Stimulated activated naive CD8-positive, alpha-beta T cell treated with anti-CD3 and anti-CD28 coated beads, Interleukin-15, amount 100 ng/mL, for 72 hours (primary cell): ENCODE results near the gene PPP2R2D.
"Not testable (repeated sequence)": the region's sequence is repeated elsewhere in the genome, so short reads cannot be mapped to it uniquely, and the experiment has no call there.

Experiments
- ATAC-seq: fragments of 150-1000 bp; cut with Tn5 transposase; 2 replicates; pipeline ENCODE4 v1.10.0; 2021; ENCODE audit warnings: mild to moderate bottlenecking, moderate library complexity
- DNase-seq, 2 donors: peaks; one replicate each; pipeline ENCODE4 v3.0.0; 2021 to 2022
- H3K27ac Mint-ChIP-seq, 2 donors: one replicate each; pipeline ENCODE4 v1.8.0; 2022; ENCODE audit warnings: mild to moderate bottlenecking in 2 of 2, mixed read lengths in 2 of 2, moderate library complexity in 2 of 2
- H3K27me3 Mint-ChIP-seq: one replicate; pipeline ENCODE4 v1.8.0; 2022; ENCODE audit warnings: mixed read lengths
- H3K4me1 Mint-ChIP-seq: one replicate; pipeline ENCODE4 v1.8.0; 2022; ENCODE audit warnings: mild to moderate bottlenecking, mixed read lengths
- H3K4me3 Mint-ChIP-seq, 2 donors: one replicate each; pipeline ENCODE4 v1.8.0; 2022; ENCODE audit warnings: mild to moderate bottlenecking in 2 of 2, mixed read lengths in 2 of 2, moderate library complexity in 1 of 2
- H3K9me3 Mint-ChIP-seq, 2 donors: one replicate each; pipeline ENCODE4 v1.8.0; 2022; ENCODE audit warnings: mixed read lengths in 2 of 2

Gene PPP2R2D

DNA sequence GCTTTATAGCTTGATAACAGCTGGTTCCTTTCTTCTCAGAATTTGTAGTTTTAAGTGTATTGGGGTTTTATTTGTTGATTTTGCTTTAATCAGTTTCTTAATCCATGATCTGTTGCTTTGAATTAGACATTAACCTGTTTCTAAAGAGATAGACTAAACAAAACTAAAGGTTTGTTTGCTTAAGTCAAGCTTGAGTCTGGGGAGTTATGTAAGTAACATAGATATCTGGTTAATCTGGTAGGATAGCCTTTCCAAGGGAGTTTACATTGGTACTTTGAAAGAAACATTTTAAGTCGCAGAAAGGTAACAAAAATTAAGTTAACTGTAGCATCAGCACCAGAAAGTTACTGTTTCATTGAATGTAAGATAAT, 5.4 kb downstream of the PPP2R2D start:
- H3K4me1 Mint-ChIP-seq: peaks cover 76% of the 10 kb centered on the region
- peak overlapping the region in 1 of 2 donors; percentile 84 for H3K27ac Mint-ChIP-seq
- ATAC-seq: no peak
- H3K9me3 Mint-ChIP-seq: no peaks in the 10 kb centered on the region
- H3K27me3 Mint-ChIP-seq: no peaks in the 10 kb centered on the region
- DNase-seq: no peak
- H3K4me3 Mint-ChIP-seq: peak overlapping the region; percentile 31 to 33

DNA sequence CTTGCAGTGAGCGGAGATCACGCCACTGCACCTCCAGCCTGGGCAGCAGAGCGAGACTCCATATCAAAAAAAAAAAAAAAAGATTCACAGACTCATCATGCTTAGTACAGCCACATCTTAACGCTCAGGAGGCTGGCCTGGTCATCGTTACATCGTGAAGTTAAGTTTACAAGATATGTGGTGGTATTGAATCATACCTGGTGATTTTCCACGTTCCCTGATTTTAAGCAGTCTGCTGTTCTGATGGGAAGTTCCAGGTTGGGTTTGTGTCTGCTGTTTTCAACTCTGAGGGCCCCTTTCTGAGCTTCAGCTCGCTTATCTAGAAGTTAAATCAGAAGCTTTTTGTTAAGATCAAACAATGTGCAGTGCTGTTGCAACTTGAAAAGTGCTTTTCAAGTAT, 6.9 kb downstream of the PPP2R2D start:
- Mint-ChIP-seq H3K27ac (peak overlapping the region; percentile 7 to 62), H3K27me3 (no peaks in the 10 kb centered on the region), H3K4me1 (peaks cover 78% of the 10 kb centered on the region), H3K4me3 (peak overlapping the region; percentile 48 to 66), H3K9me3 (no peaks in the 10 kb centered on the region)
- ATAC-seq (no peak), DNase-seq (no peak)

GRCh38 chr10:131908151-131908550, 7.3 kb downstream of the PPP2R2D start:
- no peaks in the 10 kb centered on the region for H3K27me3 Mint-ChIP-seq
- ATAC-seq: no peak
- DNase-seq: no peak
- H3K9me3 Mint-ChIP-seq: no peaks in the 10 kb centered on the region
- H3K4me1 Mint-ChIP-seq: peaks cover 80% of the 10 kb centered on the region
- peak overlapping the region; percentile 55 to 62 for H3K27ac Mint-ChIP-seq
- H3K4me3 Mint-ChIP-seq: peak overlapping the region; percentile 13 to 28

GRCh38 chr10:131909014-131909808, 8.4 kb downstream of the PPP2R2D start:
- H3K4me3 Mint-ChIP-seq: no peak overlapping the region
- ATAC-seq (no peak), DNase-seq (no peak)
- H3K27me3 Mint-ChIP-seq: no peaks in the 10 kb centered on the region
- peak overlapping the region in 1 of 2 donors; percentile 84 for H3K27ac Mint-ChIP-seq
- peaks cover 80% of the 10 kb centered on the region for H3K4me1 Mint-ChIP-seq
- no peaks in the 10 kb centered on the region for H3K9me3 Mint-ChIP-seq

- H3K27me3 Mint-ChIP-seq: no peaks in the 10 kb centered on the region
- peaks cover 79% of the 10 kb centered on the region for H3K4me1 Mint-ChIP-seq
- no peaks in the 10 kb centered on the region for H3K9me3 Mint-ChIP-seq
- H3K27ac Mint-ChIP-seq: no peak overlapping the region
- DNase-seq: no peak
- ATAC-seq: no peak
- no peak overlapping the region for H3K4me3 Mint-ChIP-seq
Measured at GRCh38 chr10:131909929-131910328, 9.1 kb downstream of the PPP2R2D start.

DNA sequence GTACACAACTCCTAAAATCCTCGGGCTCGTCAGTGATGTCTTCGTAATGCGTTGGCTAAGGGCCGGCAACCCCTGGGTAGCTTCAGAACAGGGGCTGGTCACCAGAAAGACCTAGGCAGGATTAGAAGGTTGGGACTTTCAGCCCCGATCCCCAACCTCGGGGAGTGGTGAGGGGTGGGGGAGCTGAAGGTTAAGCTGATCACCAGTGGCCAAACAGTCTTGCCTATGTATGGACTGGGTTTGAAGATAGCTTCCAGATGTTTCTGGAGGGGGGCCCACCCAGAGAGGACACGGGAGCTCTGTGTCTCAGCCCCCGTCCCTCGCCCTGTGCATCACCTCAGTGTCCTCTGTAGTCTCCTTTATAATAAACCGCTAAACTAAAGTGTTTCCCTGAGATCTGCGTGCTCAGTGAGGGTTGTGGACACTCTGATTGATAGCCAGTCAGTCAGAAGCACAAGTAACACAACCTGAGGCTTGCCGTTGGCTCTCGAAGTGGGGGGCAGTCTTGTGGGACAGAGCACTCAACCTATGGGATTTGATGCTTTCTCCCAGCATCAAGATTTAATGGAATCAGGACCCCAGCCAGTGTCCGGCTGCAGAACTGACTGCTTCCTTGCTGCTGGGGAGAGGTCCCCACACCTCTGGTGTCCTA, 10.0 kb downstream of the PPP2R2D start:
- no peak for ATAC-seq
- H3K27me3 Mint-ChIP-seq: no peaks in the 10 kb centered on the region
- H3K4me3 Mint-ChIP-seq: no peak overlapping the region
- no peaks in the 10 kb centered on the region for H3K9me3 Mint-ChIP-seq
- H3K4me1 Mint-ChIP-seq: peaks cover 76% of the 10 kb centered on the region
- H3K27ac Mint-ChIP-seq: no peak overlapping the region
- no peak for DNase-seq

DNA sequence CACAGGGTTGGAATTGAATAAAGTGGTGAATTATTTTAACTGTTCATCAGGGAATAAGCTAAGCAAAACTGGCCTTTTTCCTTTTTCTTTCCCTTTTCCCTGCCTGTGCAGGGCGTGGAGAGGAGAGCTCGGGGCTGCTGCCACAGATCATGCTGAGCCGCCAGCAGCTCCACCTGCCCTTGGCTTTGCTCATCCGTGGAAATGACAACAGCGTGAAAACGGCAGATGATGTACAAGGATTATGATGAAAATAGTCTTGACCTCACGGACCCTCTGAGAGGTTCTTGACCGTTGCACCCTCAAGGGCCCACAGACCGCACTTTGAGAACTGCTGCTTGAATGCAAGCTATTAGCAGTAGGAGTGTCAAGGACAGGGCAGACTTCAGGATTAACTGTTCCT, 10.6 kb downstream of the PPP2R2D start:
- H3K27me3 Mint-ChIP-seq: no peaks in the 10 kb centered on the region
- peaks cover 76% of the 10 kb centered on the region for H3K4me1 Mint-ChIP-seq
- DNase-seq (no peak), ATAC-seq (no peak)
- peaks cover 0 to 2% of the 10 kb centered on the region in 2 donors for H3K9me3 Mint-ChIP-seq
- no peak overlapping the region for H3K27ac Mint-ChIP-seq
- no peak overlapping the region for H3K4me3 Mint-ChIP-seq

DNA sequence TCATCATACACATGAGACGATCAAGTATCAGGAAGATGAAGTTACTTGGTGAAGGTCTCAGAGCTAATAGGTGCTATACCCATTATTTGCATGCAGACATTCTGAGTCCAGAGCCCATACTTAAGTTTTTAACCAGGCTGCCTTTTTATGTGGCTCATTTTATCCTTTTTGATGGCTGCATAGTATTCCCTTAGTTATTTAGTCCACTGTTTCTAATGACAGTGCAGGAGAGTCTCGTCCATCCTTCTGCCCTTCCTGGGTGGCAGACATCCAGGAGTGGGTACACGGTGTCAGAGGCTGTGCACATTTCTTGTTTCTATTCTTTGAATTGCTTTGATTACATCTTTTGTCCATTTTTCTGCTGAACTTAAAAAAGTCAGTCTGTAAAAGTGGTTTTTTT, 11.8 kb downstream of the PPP2R2D start:
- no peak for DNase-seq
- peaks cover 77% of the 10 kb centered on the region for H3K4me1 Mint-ChIP-seq
- peaks cover 0 to 12% of the 10 kb centered on the region in 2 donors for H3K9me3 Mint-ChIP-seq
- no peak for ATAC-seq
- no peak overlapping the region for H3K27ac Mint-ChIP-seq
- H3K27me3 Mint-ChIP-seq: no peaks in the 10 kb centered on the region
- H3K4me3 Mint-ChIP-seq: no peak overlapping the region

DNA sequence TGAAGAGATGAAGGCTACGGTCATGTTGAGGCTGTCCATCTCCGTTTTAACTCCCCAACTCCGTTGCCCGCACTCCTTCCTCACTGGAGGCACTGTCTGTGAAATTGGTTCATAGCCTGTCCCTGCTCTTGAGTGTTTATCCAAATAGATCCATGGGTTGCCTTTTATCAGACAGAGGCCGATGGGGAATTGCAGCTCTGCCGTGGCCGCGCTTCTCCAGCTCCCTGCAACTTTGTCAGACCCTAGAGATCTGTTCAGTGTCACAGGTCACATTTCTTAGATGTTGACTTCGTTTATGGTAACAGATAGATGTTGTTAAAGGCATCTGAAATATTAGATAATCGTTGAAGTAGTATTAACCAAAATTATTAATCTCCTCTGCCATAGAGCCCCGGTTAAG, 14.7 kb downstream of the PPP2R2D start:
- DNase-seq (no peak), ATAC-seq (no peak)
- Mint-ChIP-seq H3K4me3 (no peak overlapping the region), H3K9me3 (peaks cover 6 to 35% of the 10 kb centered on the region in 2 donors), H3K27ac (no peak overlapping the region), H3K4me1 (peaks cover 86% of the 10 kb centered on the region), H3K27me3 (no peaks in the 10 kb centered on the region)

GRCh38 chr10:131915990-131916766, 15.4 kb downstream of the PPP2R2D start:
- DNase-seq: no peak
- no peaks in the 10 kb centered on the region for H3K27me3 Mint-ChIP-seq
- H3K9me3 Mint-ChIP-seq: peaks cover 6 to 35% of the 10 kb centered on the region in 2 donors

DNA sequence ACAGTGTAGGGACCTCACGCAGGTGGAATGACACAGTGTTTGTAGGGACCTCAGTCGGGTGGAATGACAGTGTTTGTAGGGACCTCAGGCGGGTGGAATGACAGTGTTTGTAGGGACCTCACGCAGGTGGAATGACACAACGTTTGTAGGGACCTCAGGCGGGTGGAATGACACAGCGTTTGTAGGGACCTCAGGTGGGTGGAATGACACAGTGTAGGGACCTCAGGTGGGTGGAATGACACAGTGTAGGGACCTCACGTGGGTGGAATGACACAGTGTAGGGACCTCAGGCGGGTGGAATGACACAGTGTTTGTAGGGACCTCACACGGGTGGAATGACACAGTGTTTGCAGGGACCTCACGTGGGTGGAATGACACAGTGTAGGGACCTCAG, 16.0 kb downstream of the PPP2R2D start:
- Mint-ChIP-seq H3K9me3 (peaks cover 6 to 35% of the 10 kb centered on the region in 2 donors), H3K27ac (peak overlapping the region; percentile 1 to 64), H3K4me1 (peaks cover 91% of the 10 kb centered on the region)
- not testable (repeated sequence) for H3K27me3 Mint-ChIP-seq, ATAC-seq, DNase-seq, H3K4me3 Mint-ChIP-seq

More at GRCh38 chr10:131915990-131916766, 15.4 kb downstream of the PPP2R2D start:
- H3K4me3 Mint-ChIP-seq: no peak overlapping the region
- ATAC-seq: no peak
- H3K27ac Mint-ChIP-seq: peak overlapping the region; percentile 1 to 64
- peaks cover 89% of the 10 kb centered on the region for H3K4me1 Mint-ChIP-seq

DNA sequence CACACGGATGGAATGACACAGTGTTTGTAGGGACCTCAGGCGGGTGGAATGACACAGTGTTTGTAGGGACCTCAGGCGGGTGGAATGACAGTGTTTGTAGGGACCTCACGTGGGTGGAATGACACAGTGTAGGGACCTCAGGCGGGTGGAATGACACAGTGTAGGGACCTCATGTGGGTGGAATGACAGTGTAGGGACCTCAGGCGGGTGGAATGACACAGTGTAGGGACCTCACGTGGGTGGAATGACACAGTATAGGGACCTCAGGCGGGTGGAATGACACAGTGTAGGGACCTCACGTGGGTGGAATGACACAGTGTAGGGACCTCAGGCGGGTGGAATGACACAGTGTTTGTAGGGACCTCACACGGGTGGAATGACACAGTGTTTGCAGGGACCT, 16.7 kb downstream of the PPP2R2D start:
- H3K27me3 Mint-ChIP-seq, ATAC-seq, H3K27ac Mint-ChIP-seq, H3K4me3 Mint-ChIP-seq: not testable (repeated sequence)
- H3K9me3 Mint-ChIP-seq: peaks cover 6 to 35% of the 10 kb centered on the region in 2 donors
- peak in 1 of 2 donors; percentile 28 for DNase-seq
- H3K4me1 Mint-ChIP-seq: peaks cover 86% of the 10 kb centered on the region

- not testable (repeated sequence) for DNase-seq, ATAC-seq, H3K27me3 Mint-ChIP-seq, H3K27ac Mint-ChIP-seq, H3K4me3 Mint-ChIP-seq
- Mint-ChIP-seq H3K9me3 (peaks cover 6 to 35% of the 10 kb centered on the region in 2 donors), H3K4me1 (peaks cover 72% of the 10 kb centered on the region)
Measured at GRCh38 chr10:131919461-131919860, 18.7 kb downstream of the PPP2R2D start.

- Mint-ChIP-seq H3K4me1 (peaks cover 73% of the 10 kb centered on the region), H3K9me3 (peaks cover 6 to 35% of the 10 kb centered on the region in 2 donors), H3K4me3 (no peak overlapping the region), H3K27ac (peak overlapping the region in 1 of 2 donors; percentile 42), H3K27me3 (no peaks in the 10 kb centered on the region)
- no peak for ATAC-seq
- peak in 1 of 2 donors; percentile 30 for DNase-seq
Measured at GRCh38 chr10:131920151-131920550, 19.3 kb downstream of the PPP2R2D start.

GRCh38 chr10:131920693-131921092, 19.9 kb downstream of the PPP2R2D start:
- ATAC-seq (no peak), DNase-seq (no peak)
- Mint-ChIP-seq H3K4me1 (peaks cover 74% of the 10 kb centered on the region), H3K9me3 (peaks cover 6 to 35% of the 10 kb centered on the region in 2 donors), H3K27ac (peak overlapping the region in 1 of 2 donors; percentile 37), H3K4me3 (no peak overlapping the region), H3K27me3 (no peaks in the 10 kb centered on the region)
